IPS-15b (cell line): ENCODE measurements around the gene SLC16A10.
"Not testable (repeated sequence)": the region's sequence is repeated elsewhere in the genome, so short reads cannot be mapped to it uniquely, and the experiment has no call there.

ENCODE experiments used
- H3K27me3 ChIP-seq: one replicate; pipeline ENCODE4 v1.6.1; 2013; ENCODE audit warnings: low read length; ENCODE audit not compliant: control insufficient read depth, insufficient read depth
- H3K36me3 ChIP-seq: one replicate; pipeline ENCODE4 v1.6.1; 2013; ENCODE audit warnings: low read length; ENCODE audit not compliant: control insufficient read depth, insufficient read depth
- H3K4me1 ChIP-seq: one replicate; pipeline ENCODE4 v1.6.1; 2013; ENCODE audit warnings: mild to moderate bottlenecking, low read length; ENCODE audit not compliant: control insufficient read depth, insufficient read depth
- H3K4me3 ChIP-seq: one replicate; pipeline ENCODE4 v1.5.1; 2013; ENCODE audit warnings: low read depth, low read length
- H3K9ac ChIP-seq: one replicate; pipeline ENCODE4 v1.6.1; 2013; ENCODE audit warnings: low read depth, mild to moderate bottlenecking, low read length
- H3K9me3 ChIP-seq: one replicate; pipeline ENCODE4 v1.6.1; 2013; ENCODE audit warnings: mild to moderate bottlenecking, low read length; ENCODE audit not compliant: control insufficient read depth, insufficient read depth

Gene SLC16A10

GRCh38 chr6:111175109-111175508, 87.8 kb downstream of the SLC16A10 start:
- Histone ChIP-seq H3K9me3 (no peaks in the 10 kb centered on the region), H3K4me3 (no peak overlapping the region), H3K9ac (no peak overlapping the region), H3K4me1 (peaks cover 7% of the 10 kb centered on the region), H3K27me3 (no peaks in the 10 kb centered on the region), H3K36me3 (no peaks in the 10 kb centered on the region)

- Histone ChIP-seq H3K4me1 (peaks cover 7% of the 10 kb centered on the region), H3K4me3 (no peak overlapping the region), H3K27me3 (no peaks in the 10 kb centered on the region), H3K9ac (no peak overlapping the region), H3K9me3 (no peaks in the 10 kb centered on the region), H3K36me3 (no peaks in the 10 kb centered on the region)
These were observed 88.9 kb downstream of the SLC16A10 start for GRCh38 chr6:111176038-111176759.

GRCh38 chr6:111176760-111177099, 89.4 kb downstream of the SLC16A10 start:
- Histone ChIP-seq H3K4me3 (no peak overlapping the region), H3K36me3 (no peaks in the 10 kb centered on the region), H3K9me3 (no peaks in the 10 kb centered on the region), H3K9ac (no peak overlapping the region), H3K4me1 (peaks cover 7% of the 10 kb centered on the region), H3K27me3 (no peaks in the 10 kb centered on the region)

- Histone ChIP-seq H3K9ac (no peak overlapping the region), H3K4me3 (no peak overlapping the region), H3K4me1 (peaks cover 7% of the 10 kb centered on the region), H3K9me3 (no peaks in the 10 kb centered on the region), H3K27me3 (no peaks in the 10 kb centered on the region), H3K36me3 (no peaks in the 10 kb centered on the region)
These were observed 89.8 kb downstream of the SLC16A10 start for GRCh38 chr6:111177131-111177530.

GRCh38 chr6:111183702-111184517, 96.6 kb downstream of the SLC16A10 start:
- Histone ChIP-seq H3K36me3 (no peaks in the 10 kb centered on the region), H3K9ac (no peak overlapping the region), H3K4me3 (no peak overlapping the region), H3K9me3 (no peaks in the 10 kb centered on the region), H3K27me3 (no peaks in the 10 kb centered on the region), H3K4me1 (no peaks in the 10 kb centered on the region)

GRCh38 chr6:111184827-111185532, 97.7 kb downstream of the SLC16A10 start:
- H3K9ac ChIP-seq: no peak overlapping the region

GRCh38 chr6:111185954-111186353, 98.7 kb downstream of the SLC16A10 start:
- Histone ChIP-seq H3K4me3 (no peak overlapping the region), H3K4me1 (no peaks in the 10 kb centered on the region), H3K27me3 (no peaks in the 10 kb centered on the region), H3K9me3 (no peaks in the 10 kb centered on the region), H3K9ac (no peak overlapping the region), H3K36me3 (no peaks in the 10 kb centered on the region)

More at GRCh38 chr6:111184827-111185532, 97.7 kb downstream of the SLC16A10 start:
- Histone ChIP-seq H3K9me3 (no peaks in the 10 kb centered on the region), H3K4me1 (no peaks in the 10 kb centered on the region), H3K36me3 (no peaks in the 10 kb centered on the region), H3K27me3 (no peaks in the 10 kb centered on the region), H3K4me3 (no peak overlapping the region)

- H3K27me3 ChIP-seq: no peaks in the 10 kb centered on the region
- no peak overlapping the region for H3K9ac ChIP-seq
- no peak overlapping the region for H3K4me3 ChIP-seq
- no peaks in the 10 kb centered on the region for H3K9me3 ChIP-seq
- no peaks in the 10 kb centered on the region for H3K4me1 ChIP-seq
- H3K36me3 ChIP-seq: no peaks in the 10 kb centered on the region
These were observed 100.6 kb downstream of the SLC16A10 start for GRCh38 chr6:111187874-111188273.

- H3K4me3 ChIP-seq, H3K9ac ChIP-seq, H3K9me3 ChIP-seq, H3K4me1 ChIP-seq, H3K36me3 ChIP-seq, H3K27me3 ChIP-seq: not testable (repeated sequence)
These were observed 102.4 kb downstream of the SLC16A10 start for GRCh38 chr6:111189666-111190210.

GRCh38 chr6:111190637-111191036, 103.3 kb downstream of the SLC16A10 start:
- H3K4me1 ChIP-seq: no peaks in the 10 kb centered on the region
- no peaks in the 10 kb centered on the region for H3K9me3 ChIP-seq
- H3K9ac ChIP-seq: no peak overlapping the region
- H3K36me3 ChIP-seq: no peaks in the 10 kb centered on the region
- no peak overlapping the region for H3K4me3 ChIP-seq
- no peaks in the 10 kb centered on the region for H3K27me3 ChIP-seq

- not testable (repeated sequence) for H3K36me3 ChIP-seq
These were observed 103.8 kb downstream of the SLC16A10 start for GRCh38 chr6:111191136-111191535.

More at GRCh38 chr6:111191136-111191535, 103.8 kb downstream of the SLC16A10 start:
- not testable (repeated sequence) for H3K27me3 ChIP-seq, H3K9ac ChIP-seq, H3K4me1 ChIP-seq, H3K9me3 ChIP-seq, H3K4me3 ChIP-seq
